Panc1 (cell line): ENCODE data around the gene PSMA2. TPM values are rescaled to one million over a fixed set of nuclear protein-coding genes. Genes with fewer than 3 reads are reported as not detected.

Experiments
- ATAC-seq: fragments of 200-7000 bp; cut with Tn5 transposase; 2 replicates; pipeline ENCODE4 v1.9.1; 2020; ENCODE audit warnings: mild to moderate bottlenecking, moderate library complexity
- BruUV-seq: library from RNA; stranded (reverse); fragments of 400-500 nt; replicated peaks from 2 replicates; lab custom pipeline; 2021; lab: Mats Ljungman, UMichigan
- CTCF ChIA-PET: fragments of 300-600 bp; sonication (Branson Sonifier 250); formaldehyde crosslinking; loops from one replicate; lab custom pipeline; 2022; ENCODE audit warnings: antibody characterized with exemption; lab: Charles Lee
- POLR2A ChIA-PET: fragments of 300-600 bp; sonication (Branson Sonifier 250); formaldehyde crosslinking; loops from one replicate; lab custom pipeline; 2022; ENCODE audit warnings: antibody characterized with exemption; lab: Charles Lee
- DNase-seq: peaks from one replicate; pipeline ENCODE4 v3.0.0-alpha.2; 2010; ENCODE audit warnings: low read depth, low spot score
- H3K27ac ChIP-seq: 2 replicates; pipeline ENCODE4 v1.5.1; 2011; ENCODE audit warnings: mild to moderate bottlenecking, low read length, inconsistent platforms
- H3K27me3 ChIP-seq: fragments of 200-500 bp; sonication (Bioruptor generic); 2 replicates; pipeline ENCODE4 v1.6.0; 2014; ENCODE audit warnings: low read length, inconsistent platforms; ENCODE audit not compliant: control insufficient read depth, insufficient read depth
- H3K36me3 ChIP-seq: fragments of 200-500 bp; sonication (Bioruptor generic); 2 replicates; pipeline ENCODE4 v1.5.1; 2014; ENCODE audit warnings: inconsistent platforms, mild to moderate bottlenecking, low read length, moderate library complexity; ENCODE audit not compliant: control insufficient read depth, insufficient read depth
- H3K4me1 ChIP-seq: 2 replicates; pipeline ENCODE4 v1.5.1; 2011; ENCODE audit warnings: inconsistent platforms, mild to moderate bottlenecking, low read length, moderate library complexity; ENCODE audit not compliant: control insufficient read depth, insufficient read depth
- H3K4me3 ChIP-seq, 2 experiments: 2 replicates each; pipeline ENCODE4 v1.5.1; 2011 to 2012; ENCODE audit warnings: low read depth in 2 of 2, low read length in 2 of 2, mild to moderate bottlenecking in 2 of 2, inconsistent platforms in 1 of 2, moderate library complexity in 1 of 2
- H3K9me3 ChIP-seq: fragments of 200-500 bp; sonication (Bioruptor generic); 2 replicates; pipeline ENCODE4 v1.5.1; 2014; ENCODE audit warnings: low read depth, mild to moderate bottlenecking, inconsistent platforms, low read length, moderate library complexity; ENCODE audit not compliant: control insufficient read depth, insufficient read depth
- CTCF ChIP-seq: fragments of 450-650 bp; IDR thresholded peaks from 2 replicates; pipeline ENCODE4 v1.5.1; 2017; ENCODE audit warnings: mild to moderate bottlenecking
- POLR2AphosphoS5 ChIP-seq: IDR thresholded peaks from 2 replicates; pipeline ENCODE4 v1.6.1; 2012; ENCODE audit warnings: mild to moderate bottlenecking, low read depth, low read length, moderate library complexity
- REST ChIP-seq, 2 experiments: IDR thresholded peaks; 2 replicates each; pipeline ENCODE4 v1.6.1; 2011 to 2012; ENCODE audit warnings: low read depth in 2 of 2, control low read depth in 1 of 2, low read length in 1 of 2, mild to moderate bottlenecking in 1 of 2, moderate library complexity in 1 of 2; ENCODE audit not compliant: insufficient read depth in 1 of 2
- SIN3A ChIP-seq: IDR thresholded peaks from 2 replicates; pipeline ENCODE4 v1.6.1; 2012; ENCODE audit warnings: low read depth, mild to moderate bottlenecking, low read length, moderate library complexity, borderline replicate concordance; ENCODE audit not compliant: insufficient read depth
- TCF7L2 ChIP-seq: IDR thresholded peaks from 2 replicates; pipeline ENCODE4 v1.6.1; 2011; ENCODE audit warnings: mild to moderate bottlenecking, low read depth, low read length, inconsistent platforms
- in situ Hi-C: cut with HindIII; loops from 2 replicates; pipeline ENCODE4 v1.10.0; 2016; ENCODE audit warnings: low sequenced_read_pairs, low pct_unique_long_range_greater_than_20kb
- intact Hi-C: fragments of 100-400 bp; cut with micrococcal nuclease; formaldehyde crosslinking; loops from one replicate; pipeline ENCODE4 v1.10.0; 2022; ENCODE audit not compliant: unreplicated experiment
- total RNA-seq: library from RNA; stranded (reverse); gene quantifications from one replicate; pipeline ENCODE4 v1.2.1, GENCODE V29; 2021; ENCODE audit not compliant: unreplicated experiment

Gene PSMA2
- total RNA-seq, 1 experiment from 2014 or later: 180 TPM

- Histone ChIP-seq H3K9me3 (peaks cover 3% of the 10 kb centered on the region; the same call in 1 of the 2 replicates), H3K4me3 (no peak overlapping the region), H3K36me3 (no peaks in the 10 kb centered on the region), H3K4me1 (no peaks in the 10 kb centered on the region), H3K27ac (no peak overlapping the region), H3K27me3 (no peaks in the 10 kb centered on the region)
- intact Hi-C loops: no loop called here
- DNase-seq (no peak), ATAC-seq (no peak)
- ChIA-PET CTCF (no interaction called here), POLR2A (no interaction called here)
- TF ChIP-seq REST (IDR thresholded peaks at IDR 0.05; ENCODE audit: insufficient read depth in 1 of 2, low read depth in 2 of 2, low read length in 1 of 2) (no peak), TCF7L2 (no peak), POLR2AphosphoS5 (no peak), SIN3A (no peak), CTCF (no peak)
- in situ Hi-C loops: no loop called here
- no TSS peak for BruUV-seq
These were observed 22.0 kb upstream of the PSMA2 start for GRCh38 chr7:42953994-42954393.

- DNase-seq (no peak), ATAC-seq (no peak)
- no peaks in the 10 kb centered on the region for H3K4me1 ChIP-seq
- peaks cover 3% of the 10 kb centered on the region; the same call in 1 of the 2 replicates for H3K9me3 ChIP-seq
- in situ Hi-C loops (no loop called here), intact Hi-C loops (no loop called here)
- CTCF ChIA-PET: no interaction called here
- H3K27me3 ChIP-seq: no peaks in the 10 kb centered on the region
- H3K27ac ChIP-seq: no peak overlapping the region
- POLR2A ChIA-PET: no interaction called here
- H3K4me3 ChIP-seq: no peak overlapping the region
- no peak for TF ChIP-seq CTCF
- TF ChIP-seq POLR2AphosphoS5: no peak
- no peaks in the 10 kb centered on the region for H3K36me3 ChIP-seq
- BruUV-seq: no TSS peak
These were observed 20.4 kb upstream of the PSMA2 start for GRCh38 chr7:42952328-42952727.
